GM21423 (cell line): ENCODE data around the gene OR13J1.
"Not testable (repeated sequence)": the region's sequence is repeated elsewhere in the genome, so short reads cannot be mapped to it uniquely, and the experiment has no call there.

ENCODE experiments used
- ATAC-seq: cut with Tn5 transposase; IDR thresholded peaks from one replicate; pipeline ENCODE4 v1.9.1; 2021; ENCODE audit warnings: mild to moderate bottlenecking, moderate library complexity; ENCODE audit not compliant: unreplicated experiment

The OR13J1 gene, protein sequence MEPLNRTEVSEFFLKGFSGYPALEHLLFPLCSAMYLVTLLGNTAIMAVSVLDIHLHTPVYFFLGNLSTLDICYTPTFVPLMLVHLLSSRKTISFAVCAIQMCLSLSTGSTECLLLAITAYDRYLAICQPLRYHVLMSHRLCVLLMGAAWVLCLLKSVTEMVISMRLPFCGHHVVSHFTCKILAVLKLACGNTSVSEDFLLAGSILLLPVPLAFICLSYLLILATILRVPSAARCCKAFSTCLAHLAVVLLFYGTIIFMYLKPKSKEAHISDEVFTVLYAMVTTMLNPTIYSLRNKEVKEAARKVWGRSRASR

DNA sequence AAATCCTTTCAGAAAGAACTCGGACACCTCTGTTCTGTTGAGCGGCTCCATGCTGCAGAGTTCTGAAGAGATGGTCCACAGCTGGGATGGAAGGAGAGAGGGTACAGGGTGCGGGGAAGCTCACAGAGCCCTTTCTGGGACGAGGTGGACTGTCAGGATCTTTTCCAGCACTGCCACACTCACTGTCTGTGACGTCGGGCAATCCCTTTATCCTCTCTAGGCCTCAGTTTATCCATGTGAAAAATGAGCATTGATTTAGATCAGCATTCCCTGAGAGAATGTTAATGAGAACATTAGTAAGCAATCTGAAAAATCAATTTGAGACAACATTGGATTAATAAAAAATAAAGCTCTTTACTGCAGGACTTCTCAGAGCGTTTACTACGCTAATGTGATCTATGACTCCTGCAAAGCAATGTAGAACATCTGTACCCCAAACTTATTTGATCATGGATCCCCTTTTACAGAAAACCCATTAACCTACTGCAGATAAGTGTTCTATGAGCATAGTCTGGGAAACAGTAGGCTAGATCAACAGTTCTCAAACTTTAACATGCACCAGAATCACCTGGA lies at the start of gene OR13J1:
OR13J1 (minus strand) TSS at position 51 of the 573 bp plus-strand sequence; CDS start at position 51, 0 bp downstream.
- no peak for ATAC-seq

DNA sequence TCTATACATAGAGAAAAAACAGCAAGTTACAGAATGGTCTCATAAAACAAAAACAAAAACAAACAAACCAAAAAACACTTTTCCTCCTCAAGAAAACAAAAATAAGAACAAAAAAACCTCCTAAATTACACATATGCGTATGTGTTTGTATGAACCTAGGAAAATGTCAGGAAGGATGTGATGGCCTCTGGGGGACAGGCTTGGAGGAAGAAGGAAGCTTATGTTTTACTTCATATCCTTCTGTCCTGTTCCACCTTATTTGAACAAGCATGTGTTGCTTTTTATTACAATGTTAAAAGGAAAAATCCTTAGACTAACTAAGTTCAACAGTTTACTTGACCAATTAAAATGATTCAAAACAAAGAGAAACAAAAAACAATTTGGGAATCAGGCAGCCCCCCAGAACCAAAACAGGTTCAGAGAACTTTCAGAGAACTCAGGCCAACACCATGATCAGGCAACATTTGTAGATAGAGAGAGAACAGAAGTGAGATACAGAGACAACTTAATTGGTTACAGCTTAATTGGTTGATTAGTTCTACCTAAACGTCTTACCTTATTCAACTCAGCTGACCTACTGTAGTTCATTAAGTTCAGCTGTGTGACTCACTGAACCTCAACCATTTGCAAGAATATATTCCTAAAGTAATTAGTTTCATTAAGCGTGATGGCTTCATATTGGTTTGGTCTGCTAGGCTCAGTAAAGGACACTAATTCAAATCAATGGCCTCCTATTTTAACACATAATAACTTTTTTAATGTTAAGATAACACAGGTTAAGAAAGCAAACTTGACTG lies 49.2 kb upstream of the OR13J1 start:
- ATAC-seq: no peak

DNA sequence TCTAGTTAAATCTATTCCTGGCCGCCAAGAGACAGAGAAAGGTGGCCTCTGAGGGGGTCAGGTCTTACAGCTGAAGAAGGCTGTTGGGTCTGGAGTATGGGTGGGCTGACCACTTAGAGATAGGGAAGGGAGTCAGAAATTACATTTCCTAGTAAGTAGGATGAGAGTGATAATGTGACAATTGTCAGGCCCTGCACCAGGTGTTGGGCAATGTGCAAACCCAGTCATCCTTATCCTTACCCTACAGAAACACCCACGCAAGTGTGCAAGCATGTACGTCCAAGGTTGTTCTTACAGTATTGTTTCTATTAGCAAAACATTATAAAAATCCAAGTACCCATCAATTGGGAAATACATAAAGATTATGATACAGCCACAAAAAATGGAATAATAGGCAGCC lies 48.6 kb upstream of the OR13J1 start:
- ATAC-seq: no peak

DNA sequence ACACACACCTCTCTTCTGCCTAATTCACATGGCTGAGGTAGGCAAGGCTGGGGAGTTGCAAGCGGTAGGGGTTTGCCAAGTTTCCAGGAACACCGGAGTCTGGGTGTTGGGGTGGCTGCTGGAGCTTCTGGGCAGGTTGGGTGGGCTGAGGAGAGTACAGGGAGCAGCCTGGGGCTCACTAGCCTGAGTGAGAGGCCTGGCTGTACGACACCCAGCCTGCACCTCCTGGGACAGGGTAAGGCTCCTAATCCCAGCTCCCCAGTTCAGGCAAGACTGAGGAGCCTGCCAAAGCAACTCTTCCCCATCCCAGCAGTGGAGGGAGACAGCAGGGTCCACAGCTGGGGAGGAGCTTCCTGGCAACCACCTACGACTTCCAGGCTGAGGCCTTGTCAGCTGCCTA lies 47.1 kb upstream of the OR13J1 start:
- ATAC-seq: no peak

DNA sequence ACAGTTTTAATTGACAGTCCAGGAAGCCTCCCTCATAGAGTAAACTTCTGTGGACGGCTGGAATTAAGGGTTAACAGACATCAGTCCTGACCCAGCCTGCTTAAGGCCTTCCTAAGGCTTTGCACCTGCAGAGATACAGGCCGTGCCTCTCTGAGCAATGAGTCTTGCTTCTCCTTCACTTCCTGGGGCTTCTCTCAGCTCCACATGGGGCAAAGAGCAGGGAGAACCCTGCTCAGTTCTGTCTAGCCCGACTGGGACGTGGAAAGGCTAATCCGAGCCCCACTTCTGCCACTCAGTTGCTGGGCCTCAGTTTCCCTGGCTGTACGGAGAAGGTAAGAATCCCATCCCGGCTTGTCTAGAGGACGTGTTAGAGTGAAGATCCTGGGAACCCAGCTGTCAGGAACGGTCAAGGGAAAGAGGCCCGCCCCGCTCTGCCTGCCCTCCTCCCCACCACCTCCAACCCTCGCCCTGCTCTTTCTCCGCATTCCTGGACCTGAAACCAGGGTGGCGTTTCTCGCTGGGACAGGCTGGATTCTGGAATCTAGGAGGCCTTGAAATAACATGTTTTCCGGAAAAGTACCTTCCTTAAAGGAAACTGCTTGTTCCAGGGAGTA lies 45.6 kb upstream of the OR13J1 start:
- ATAC-seq: no peak

DNA sequence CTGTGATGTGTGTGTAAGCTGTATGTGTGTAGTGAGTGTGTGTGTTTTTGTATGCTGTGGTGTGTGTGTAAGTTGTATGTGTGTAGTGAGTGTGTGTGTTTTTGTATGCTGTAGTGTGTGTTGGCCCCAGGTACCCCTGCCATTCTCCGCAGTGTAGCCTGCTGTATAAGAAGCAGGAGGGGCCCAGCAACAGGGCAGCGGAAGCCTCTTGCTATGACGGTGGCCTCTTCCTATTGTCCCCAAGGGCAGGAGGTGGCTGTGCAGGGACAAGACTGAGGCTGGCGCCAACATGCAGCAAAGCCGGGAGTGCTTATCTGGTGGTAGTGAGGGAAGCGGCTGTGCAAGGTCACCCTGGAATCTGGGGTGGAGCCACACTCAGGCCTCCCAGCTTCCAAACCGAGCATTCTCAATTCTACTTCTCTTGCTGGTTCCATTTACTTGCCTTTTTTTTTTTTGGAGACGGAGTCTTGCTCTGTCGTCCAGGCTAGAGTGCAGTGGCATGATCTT lies 44.2 kb upstream of the OR13J1 start:
- ATAC-seq: no peak

DNA sequence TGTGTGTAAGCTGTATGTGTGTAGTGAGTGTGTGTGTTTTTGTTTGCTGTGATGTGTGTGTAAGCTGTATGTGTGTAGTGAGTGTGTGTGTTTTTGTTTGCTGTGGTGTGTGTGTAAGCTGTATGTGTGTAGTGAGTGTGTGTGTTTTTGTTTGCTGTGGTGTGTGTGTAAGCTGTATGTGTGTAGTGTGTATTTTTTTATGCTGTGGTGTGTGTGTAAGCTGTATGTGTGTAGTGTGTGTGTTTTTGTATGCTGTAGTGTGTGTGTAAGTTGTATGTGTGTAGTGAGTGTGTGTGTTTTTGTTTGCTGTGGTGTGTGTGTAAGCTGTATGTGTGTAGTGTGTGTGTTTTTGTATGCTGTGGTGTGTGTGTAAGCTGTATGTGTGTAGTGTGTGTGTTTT lies 43.2 kb upstream of the OR13J1 start:
- not testable (repeated sequence) for ATAC-seq

DNA sequence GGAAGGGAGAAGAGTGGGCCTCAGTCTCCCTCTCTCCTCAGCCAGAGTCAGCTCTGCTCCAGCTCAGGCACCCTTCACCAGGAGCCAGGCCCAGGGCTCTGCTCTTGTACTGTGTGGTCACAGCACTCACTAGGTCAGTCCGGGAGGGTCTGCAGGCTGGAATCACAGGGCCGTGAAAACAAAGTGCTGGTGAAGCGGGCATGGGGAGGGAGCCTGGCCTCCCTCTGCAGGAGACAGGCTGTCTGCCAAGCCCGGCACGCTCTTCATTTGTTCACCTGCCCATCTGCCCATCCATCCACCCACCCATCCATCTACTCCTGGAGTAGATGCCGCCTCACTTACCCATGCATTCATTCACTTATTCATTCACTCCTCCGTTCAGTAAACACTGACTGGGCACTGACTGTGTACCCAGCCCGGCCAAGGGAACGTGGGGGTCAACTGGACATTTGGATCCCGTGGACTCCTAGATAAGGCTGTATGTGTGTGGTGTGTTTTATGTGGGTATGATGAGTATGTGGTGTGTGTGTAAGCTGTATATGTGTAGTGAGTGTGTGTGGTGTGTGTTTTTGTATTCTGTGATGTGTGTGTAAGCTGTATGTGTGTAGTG lies 42.7 kb upstream of the OR13J1 start:
- ATAC-seq: no peak

DNA sequence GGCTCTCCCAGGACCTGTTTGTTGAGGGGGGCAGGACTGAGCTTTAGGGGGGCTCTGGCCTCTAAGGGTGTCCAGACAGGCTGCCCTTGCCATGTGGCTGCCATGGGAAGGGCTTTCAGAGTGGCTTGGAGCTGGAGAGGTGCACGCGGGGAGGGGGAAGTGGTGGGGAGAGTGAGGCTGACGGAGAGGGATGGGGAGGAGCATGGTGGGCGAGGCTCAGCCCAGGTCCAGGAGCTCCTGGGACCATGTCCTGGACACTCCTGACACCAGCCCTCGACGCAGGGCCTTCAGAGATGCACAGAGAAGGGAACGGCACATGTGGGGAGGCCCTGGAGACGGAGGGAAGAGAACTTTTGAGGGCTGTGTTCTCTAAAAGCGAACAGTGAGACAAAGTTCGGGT lies 41.5 kb upstream of the OR13J1 start:
- no peak for ATAC-seq

DNA sequence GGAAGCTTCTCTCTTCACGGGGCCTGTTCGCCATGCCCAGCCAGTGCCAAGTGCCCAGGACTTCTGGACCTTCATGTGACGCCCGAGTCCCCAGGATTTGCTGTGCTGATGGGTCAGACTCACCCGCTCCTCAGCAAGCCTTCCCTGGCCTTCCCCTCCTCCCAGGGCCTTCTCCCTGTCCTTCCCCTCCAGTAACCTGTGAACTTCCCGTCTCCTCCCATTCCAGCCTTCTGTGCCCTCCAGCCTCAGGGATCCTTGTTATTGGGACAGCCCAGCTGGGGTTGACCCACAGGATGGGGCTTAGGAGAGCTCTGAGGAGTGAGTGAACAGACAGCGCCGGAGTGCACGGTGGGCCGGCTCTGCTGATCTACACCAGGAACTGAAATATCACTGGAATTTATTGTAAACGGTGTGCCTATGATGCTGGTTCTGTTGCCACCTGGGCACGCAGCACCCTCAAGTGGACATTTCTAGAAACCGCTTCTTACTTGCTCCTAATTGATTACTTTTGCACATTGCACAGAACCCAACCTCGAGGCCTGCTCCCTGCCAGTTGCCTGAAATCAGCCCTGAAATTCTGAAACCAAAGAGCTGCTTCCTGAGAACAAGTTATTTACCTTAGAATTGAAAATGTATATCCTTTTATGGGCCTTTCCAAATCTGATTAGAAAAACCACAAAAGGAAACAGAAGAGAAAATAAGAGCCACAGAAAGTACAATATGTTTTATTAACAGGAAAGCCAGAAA lies 40.6 kb upstream of the OR13J1 start:
- no peak for ATAC-seq

DNA sequence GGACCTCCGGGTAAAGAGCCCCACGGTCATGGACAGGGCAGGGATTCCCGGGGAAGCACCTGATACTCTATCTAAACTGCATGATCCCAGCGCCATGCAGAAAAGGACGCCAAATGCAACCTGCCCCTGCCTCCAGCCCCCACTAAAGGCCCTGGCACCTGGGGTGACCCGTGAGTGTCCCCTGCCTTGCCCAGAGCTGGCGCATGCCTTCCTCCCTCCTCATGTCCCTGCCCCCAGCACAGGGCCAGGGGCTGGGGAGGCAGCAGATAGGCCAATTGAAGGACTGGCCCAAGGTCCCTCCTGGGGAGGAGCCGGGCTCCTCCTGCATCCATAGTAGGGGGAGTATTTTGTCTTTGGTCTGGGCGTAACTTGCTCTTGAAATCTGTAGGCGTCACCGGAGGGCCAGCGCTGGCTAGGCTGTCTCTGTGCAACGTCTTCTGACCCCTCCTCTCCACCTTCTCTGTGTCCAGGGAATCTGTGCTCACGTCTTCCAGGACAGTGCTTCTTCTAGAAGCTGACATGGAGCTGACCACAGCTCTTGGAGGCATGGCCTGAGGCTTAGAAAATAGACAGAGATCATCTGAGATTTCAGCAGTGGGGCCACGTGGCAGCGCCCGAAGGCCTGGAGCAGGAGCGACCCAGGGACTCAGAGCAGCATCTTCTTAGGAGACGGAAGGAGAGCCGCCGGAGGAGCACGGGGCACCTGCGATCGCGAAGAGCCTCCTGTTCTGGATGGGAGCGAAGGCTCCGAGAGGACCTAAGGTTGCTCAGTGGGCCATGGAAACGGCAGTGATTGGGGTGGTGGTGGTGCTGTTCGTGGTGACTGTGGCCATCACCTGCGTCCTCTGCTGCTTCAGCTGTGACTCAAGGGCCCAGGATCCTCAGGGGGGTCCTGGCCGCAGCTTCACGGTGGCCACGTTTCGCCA lies 39.7 kb upstream of the OR13J1 start:
- ATAC-seq: no peak

DNA sequence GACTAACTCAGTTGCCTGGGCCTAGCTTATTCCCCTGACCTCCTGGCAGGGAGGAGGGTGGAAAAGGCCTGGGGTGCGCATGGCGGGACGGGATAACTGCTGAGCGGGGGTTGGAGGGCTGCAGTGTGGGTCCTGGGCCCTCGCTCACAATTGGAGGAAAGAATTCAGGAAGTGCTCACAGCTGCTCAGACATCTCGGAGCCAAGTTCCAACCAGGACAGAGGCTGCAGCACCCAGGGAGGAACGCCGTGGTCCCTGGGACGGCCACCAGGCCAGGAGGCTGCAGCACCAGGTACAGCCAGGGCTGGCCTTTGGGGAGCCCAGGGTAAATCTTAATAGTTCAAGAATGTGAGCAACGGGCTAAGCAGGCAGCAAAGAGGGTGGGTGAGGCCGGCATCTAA lies 39.1 kb upstream of the OR13J1 start, which contains the start of gene SPAAR:
SPAAR (plus strand) TSS at position 217 of the 400 bp plus-strand sequence. CDS start 974 bp downstream, outside the sequence.
- ATAC-seq: no peak

DNA sequence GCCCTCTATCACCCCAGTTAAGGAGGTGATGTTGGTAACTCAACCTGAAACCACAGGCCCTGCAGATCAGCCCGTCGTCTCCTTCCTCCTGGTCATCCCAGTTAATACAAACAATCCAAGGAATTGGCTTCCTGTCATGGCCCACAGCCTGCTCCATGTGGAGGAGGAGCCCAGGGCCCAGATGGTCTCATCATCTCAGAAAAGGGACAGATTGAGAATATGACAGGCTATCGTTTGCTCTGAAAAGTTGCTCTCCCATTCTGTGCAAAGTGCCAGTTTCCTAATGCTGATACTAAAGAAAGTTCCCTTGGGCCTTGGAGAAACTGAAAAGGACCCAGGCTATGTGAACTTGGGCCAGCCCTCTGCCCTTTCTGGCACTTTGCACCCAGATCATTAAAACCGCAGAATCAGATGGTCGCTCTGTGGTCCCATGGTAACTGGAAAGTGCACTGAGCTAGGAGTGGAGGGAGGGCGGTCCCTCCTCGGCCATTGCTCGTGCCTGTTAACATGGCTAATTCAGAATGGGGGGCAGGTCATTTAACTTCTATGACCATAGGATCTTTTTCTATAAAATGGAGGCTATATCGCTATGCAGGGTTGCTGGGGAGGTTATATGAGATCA lies 38.4 kb upstream of the OR13J1 start:
- no peak for ATAC-seq

DNA sequence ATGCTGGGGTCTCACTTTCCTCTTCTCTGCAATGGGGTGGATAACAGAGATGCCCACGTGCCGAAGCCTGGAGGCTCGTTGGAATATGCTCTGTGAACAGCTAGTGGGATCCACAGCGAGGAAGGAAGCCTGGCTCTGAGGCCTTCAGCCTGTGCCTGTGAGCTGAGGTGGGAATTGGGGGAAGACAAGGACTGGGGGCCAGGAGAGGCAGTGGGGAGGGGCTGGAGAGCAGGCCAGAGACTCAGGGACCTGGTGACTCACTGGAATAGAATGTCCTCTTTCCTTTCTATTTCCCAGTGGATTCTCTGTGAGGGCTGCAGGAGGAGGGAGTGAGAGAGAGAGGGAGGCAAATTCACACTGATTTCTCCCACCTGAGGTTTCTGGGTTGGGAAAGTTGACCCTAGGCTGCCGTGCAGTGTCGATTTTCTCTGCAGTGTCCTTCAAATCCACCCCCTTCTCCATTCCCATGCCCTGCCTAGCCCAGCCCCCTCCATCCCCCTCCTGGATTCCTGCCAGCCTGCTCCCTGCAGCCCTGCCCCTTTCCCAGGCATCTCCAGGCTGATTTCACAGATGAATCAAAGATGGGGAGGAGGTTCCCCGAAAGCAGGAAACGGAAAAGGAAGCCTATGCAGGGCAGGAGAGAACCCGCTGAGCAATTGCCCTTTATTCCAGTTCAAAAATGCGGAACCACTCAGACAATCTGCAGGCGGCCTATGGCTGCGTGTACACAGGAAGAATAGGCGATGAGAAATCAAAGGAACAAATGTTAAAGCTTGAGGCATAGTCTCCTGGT lies 37.7 kb upstream of the OR13J1 start:
- no peak for ATAC-seq

DNA sequence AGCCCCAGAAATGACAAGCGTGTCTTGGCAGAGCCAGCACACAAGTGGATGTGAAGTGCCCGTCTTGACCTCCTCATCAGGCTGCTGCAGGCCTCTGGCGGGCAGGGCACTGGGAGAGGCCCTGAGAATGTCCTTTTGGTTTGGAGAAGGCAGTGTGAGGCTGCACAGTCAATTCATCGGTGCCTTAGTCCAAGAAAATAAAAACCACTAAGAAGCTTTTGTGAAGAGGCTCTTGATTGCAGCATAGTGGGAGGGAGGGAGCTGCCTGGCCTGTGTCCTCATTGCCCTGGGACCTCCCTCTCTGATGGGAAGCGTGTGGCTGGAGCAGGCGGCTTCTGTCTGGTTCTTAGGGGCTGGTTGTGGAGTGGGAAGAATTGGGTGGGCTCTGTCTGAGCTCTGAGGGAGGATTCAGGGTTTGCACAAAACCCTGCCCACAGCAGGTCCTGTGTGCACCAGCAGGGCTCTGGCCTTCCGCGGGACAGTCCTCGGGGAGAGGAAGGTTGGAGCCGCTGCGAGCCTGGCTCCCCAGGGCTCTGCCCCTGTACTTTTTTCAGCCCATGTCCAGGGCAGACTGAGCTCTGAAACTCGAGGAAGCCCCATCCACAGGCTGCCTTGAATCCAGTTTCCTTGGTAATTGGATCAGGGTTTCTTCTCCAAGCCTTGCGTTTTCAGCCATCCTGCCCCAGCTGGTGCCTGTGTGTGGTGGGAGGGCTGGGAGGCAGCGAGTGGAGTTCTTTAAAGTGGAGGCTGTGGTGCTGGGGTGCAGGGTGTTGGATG lies 36.9 kb upstream of the OR13J1 start:
- no peak for ATAC-seq

DNA sequence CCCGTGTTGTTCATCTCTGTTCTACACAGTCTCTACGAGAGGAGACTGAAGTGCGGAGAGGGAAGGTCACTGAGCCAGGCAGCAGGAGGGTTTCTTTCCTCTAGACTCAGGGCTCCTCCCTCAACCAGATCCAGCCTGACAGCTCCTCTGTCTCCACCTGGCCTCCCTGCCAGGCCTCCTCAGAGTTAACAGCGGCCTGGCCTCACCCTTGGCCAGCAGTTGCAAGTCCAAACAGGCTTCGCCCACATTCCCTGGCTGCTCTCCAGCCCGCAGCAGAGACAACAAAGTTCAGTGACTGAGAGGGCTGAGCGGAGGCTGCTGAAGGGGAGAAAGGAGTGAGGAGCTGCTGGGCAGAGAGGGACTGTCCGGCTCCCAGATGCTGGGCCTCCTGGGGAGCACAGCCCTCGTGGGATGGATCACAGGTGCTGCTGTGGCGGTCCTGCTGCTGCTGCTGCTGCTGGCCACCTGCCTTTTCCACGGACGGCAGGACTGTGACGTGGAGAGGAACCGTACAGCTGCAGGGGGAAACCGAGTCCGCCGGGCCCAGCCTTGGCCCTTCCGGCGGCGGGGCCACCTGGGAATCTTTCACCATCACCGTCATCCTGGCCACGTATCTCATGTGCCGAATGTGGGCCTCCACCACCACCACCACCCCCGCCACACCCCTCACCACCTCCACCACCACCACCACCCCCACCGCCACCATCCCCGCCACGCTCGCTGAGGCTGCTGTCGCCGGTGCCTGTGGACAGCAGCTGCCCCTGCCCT lies 35.9 kb upstream of the OR13J1 start, which contains the start of gene HRCT1:
HRCT1 (plus strand) TSS at position 291 of the 768 bp plus-strand sequence; CDS start at position 377, 86 bp downstream.
- ATAC-seq: no peak
